H1 (cell line): Measurements from ENCODE around the gene APAF1. TPM values are rescaled to one million over a fixed set of nuclear protein-coding genes. Genes with fewer than 3 reads are reported as not detected.

ENCODE experiments used
- CTCF ChIA-PET: fragments of 300-600 bp; sonication (Branson Sonifier 250); formaldehyde crosslinking; loops from one replicate; lab custom pipeline; 2021; ENCODE audit not compliant: partially characterized antibody; lab: Charles Lee
- POLR2A ChIA-PET: fragments of 300-600 bp; sonication (Branson Sonifier 250); formaldehyde crosslinking; loops from one replicate; lab custom pipeline; 2021; ENCODE audit warnings: inconsistent platforms; ENCODE audit not compliant: partially characterized antibody; lab: Charles Lee
- DNase-seq, 2 experiments: peaks; one replicate each; pipeline versions ENCODE4 v3.0.0 to v3.0.0-alpha.2; 2010 to 2022; ENCODE audit warnings: low spot score in 2 of 2, low read depth in 1 of 2, mixed read lengths in 1 of 2
- FAIRE-seq: peaks from 2 replicates; lab custom pipeline; 2011; peaks lifted over from hg19 to GRCh38; lab: Jason Lieb, UNC
- H2AFZ ChIP-seq: 2 replicates; pipeline ENCODE4 v1.8.1; 2012; ENCODE audit warnings: low read length, inconsistent platforms
- H2AK5ac ChIP-seq: 2 replicates; pipeline ENCODE4 v1.6.1; 2013; ENCODE audit warnings: low read depth, low read length
- H2BK120ac ChIP-seq: replicated peaks from 2 replicates; pipeline ENCODE3; 2013; ENCODE audit warnings: low read depth, low read length, inconsistent platforms
- H2BK12ac ChIP-seq: 2 replicates; pipeline ENCODE4 v1.6.1; 2013; ENCODE audit warnings: low read depth, low read length
- H2BK15ac ChIP-seq: 2 replicates; pipeline ENCODE4 v1.6.1; 2013; ENCODE audit warnings: low read length
- H2BK20ac ChIP-seq: 2 replicates; pipeline ENCODE4 v1.6.1; 2013; ENCODE audit warnings: low read length
- H2BK5ac ChIP-seq: 2 replicates; pipeline ENCODE4 v1.6.1; 2013; ENCODE audit warnings: low read depth, low read length
- H3K14ac ChIP-seq: 2 replicates; pipeline ENCODE4 v1.6.1; 2013; ENCODE audit warnings: inconsistent platforms; ENCODE audit not compliant: insufficient read length
- H3K18ac ChIP-seq: 2 replicates; pipeline ENCODE4 v1.6.1; 2013; ENCODE audit warnings: low read length; ENCODE audit errors: extremely low read depth
- H3K23ac ChIP-seq: 2 replicates; pipeline ENCODE4 v1.6.1; 2013; ENCODE audit warnings: inconsistent platforms; ENCODE audit not compliant: insufficient read length
- H3K23me2 ChIP-seq: 2 replicates; pipeline ENCODE4 v1.6.1; 2013; ENCODE audit warnings: low read depth, low read length
- H3K27ac ChIP-seq: 2 replicates; pipeline ENCODE4 v1.6.1; 2011; ENCODE audit warnings: low read depth, low read length, inconsistent platforms
- H3K27me3 ChIP-seq, 4 experiments: replicated peaks in 1 of 4; 1 replicate in 1 of 4; 2 replicates in 3 of 4; pipeline versions ENCODE4 v1.6.1 to v1.8.1; 2011 to 2013; ENCODE audit warnings: low read length in 3 of 4, mild to moderate bottlenecking in 3 of 4, inconsistent platforms in 2 of 4, mixed read lengths in 2 of 4, moderate library complexity in 1 of 4; ENCODE audit not compliant: control insufficient read depth in 3 of 4, insufficient read depth in 3 of 4; ENCODE audit errors: extremely low read depth in 1 of 4
- H3K36me3 ChIP-seq, 4 experiments: 2 replicates each; pipeline versions ENCODE4 v1.6.1 to v1.8.1; 2011 to 2013; ENCODE audit warnings: mild to moderate bottlenecking in 4 of 4, low read length in 3 of 4, moderate library complexity in 2 of 4, control low read depth in 1 of 4, inconsistent platforms in 1 of 4; ENCODE audit not compliant: insufficient read depth in 4 of 4, control insufficient read depth in 2 of 4
- H3K4ac ChIP-seq: replicated peaks from 2 replicates; pipeline ENCODE3; 2013; ENCODE audit warnings: low read length, low read depth, mixed read lengths, inconsistent platforms; ENCODE audit not compliant: insufficient read length
- H3K4me1 ChIP-seq, 4 experiments: replicated peaks in 1 of 4; 1 replicate in 1 of 4; 2 replicates in 3 of 4; pipeline versions ENCODE4 v1.6.1 to v1.8.1; 2011 to 2013; ENCODE audit warnings: low read length in 3 of 4, inconsistent platforms in 2 of 4, mixed read lengths in 1 of 4; ENCODE audit not compliant: insufficient read depth in 4 of 4, control insufficient read depth in 3 of 4
- H3K4me2 ChIP-seq, 2 experiments: 2 replicates each; pipeline versions ENCODE4 v1.6.1 to v1.8.1; 2011 to 2013; ENCODE audit warnings: low read depth in 2 of 2, low read length in 2 of 2, control low read depth in 1 of 2, inconsistent platforms in 1 of 2, mild to moderate bottlenecking in 1 of 2; ENCODE audit not compliant: insufficient read depth in 1 of 2
- H3K4me3 ChIP-seq, 4 experiments: fragments of 200-600, 300-600 bp in 1 of 4; sonication (generic), shearing (Covaris generic), sonication (Bioruptor Twin) in 1 of 4; 2 replicates each; pipeline versions ENCODE4 v1.5.1 to v1.8.1; 2011 to 2016; ENCODE audit warnings: low read length in 4 of 4, low read depth in 3 of 4, control low read depth in 2 of 4, inconsistent platforms in 2 of 4, mild to moderate bottlenecking in 2 of 4, mixed read lengths in 1 of 4, moderate library complexity in 1 of 4; ENCODE audit not compliant: insufficient read depth in 2 of 4; ENCODE audit errors: extremely low read depth in 1 of 4
- H3K56ac ChIP-seq: replicated peaks from 2 replicates; pipeline ENCODE3; 2013; ENCODE audit warnings: low read depth, mild to moderate bottlenecking, mixed read lengths, low read length, inconsistent platforms; ENCODE audit not compliant: insufficient read length
- H3K79me1 ChIP-seq: 2 replicates; pipeline ENCODE4 v1.6.1; 2013; ENCODE audit warnings: low read depth, low read length, control low read depth
- H3K79me2 ChIP-seq, 2 experiments: 2 replicates each; pipeline versions ENCODE4 v1.6.1 to v1.8.1; 2012 to 2013; ENCODE audit warnings: low read length in 2 of 2, mild to moderate bottlenecking in 2 of 2, inconsistent platforms in 1 of 2; ENCODE audit not compliant: insufficient read depth in 2 of 2, control insufficient read depth in 1 of 2
- H3K9ac ChIP-seq, 4 experiments: replicated peaks in 1 of 4; 1 replicate in 1 of 4; 2 replicates in 3 of 4; pipeline versions ENCODE4 v1.6.1 to v1.8.1; 2011 to 2013; ENCODE audit warnings: low read depth in 3 of 4, low read length in 3 of 4, control low read depth in 2 of 4, mild to moderate bottlenecking in 2 of 4, moderate library complexity in 2 of 4, inconsistent platforms in 1 of 4; ENCODE audit errors: extremely low read depth in 1 of 4
- H3K9me3 ChIP-seq, 2 experiments: 2 replicates each; pipeline versions ENCODE4 v1.6.1 to v1.8.1; 2012 to 2013; ENCODE audit warnings: mild to moderate bottlenecking in 2 of 2, moderate library complexity in 2 of 2, control low read depth in 1 of 2, inconsistent platforms in 1 of 2, low read depth in 1 of 2, low read length in 1 of 2, mixed read lengths in 1 of 2; ENCODE audit not compliant: insufficient read depth in 2 of 2
- H4K20me1 ChIP-seq, 2 experiments: replicated peaks in 1 of 2; 2 replicates each; pipeline versions ENCODE3 to v1.8.1; 2011 to 2013; ENCODE audit warnings: inconsistent platforms in 2 of 2, low read length in 2 of 2, mild to moderate bottlenecking in 1 of 2; ENCODE audit not compliant: insufficient read depth in 2 of 2, control insufficient read depth in 1 of 2
- H4K5ac ChIP-seq: 2 replicates; pipeline ENCODE4 v1.6.1; 2013; ENCODE audit warnings: low read length, low read depth, mixed read lengths, inconsistent platforms; ENCODE audit not compliant: insufficient read length
- H4K8ac ChIP-seq: 2 replicates; pipeline ENCODE4 v1.8.0; 2013; ENCODE audit warnings: mild to moderate bottlenecking, moderate library complexity, low read length, inconsistent platforms; ENCODE audit not compliant: insufficient read depth; ENCODE audit errors: extremely low read depth
- H4K91ac ChIP-seq: replicated peaks from 2 replicates; pipeline ENCODE3; 2013; ENCODE audit warnings: low read length, mixed read lengths, inconsistent platforms; ENCODE audit not compliant: insufficient read length
- BRCA1 ChIP-seq: IDR thresholded peaks from 2 replicates; pipeline ENCODE4 v1.6.1; 2012; ENCODE audit warnings: low read depth, low read length, improper control_type of control experiment
- EP300 ChIP-seq, 2 experiments: IDR thresholded peaks; 1 replicate in 1 of 2; 2 replicates in 1 of 2; pipeline ENCODE4 v1.6.1; 2011 to 2012; ENCODE audit warnings: low read depth in 2 of 2, low read length in 2 of 2, mild to moderate bottlenecking in 2 of 2, borderline replicate concordance in 1 of 2, inconsistent platforms in 1 of 2, moderate library complexity in 1 of 2
- EZH2 ChIP-seq: fragments of 200-600 bp; sonication (generic); IDR thresholded peaks from 2 replicates; pipeline ENCODE4 v1.7.1; 2012; ENCODE audit warnings: low read depth, mild to moderate bottlenecking, moderate library complexity, low read length, inconsistent platforms; ENCODE audit not compliant: severe bottlenecking
- GTF2F1 ChIP-seq: IDR thresholded peaks from 2 replicates; pipeline ENCODE4 v1.6.1; 2012; ENCODE audit warnings: low read depth, low read length, improper control_type of control experiment, borderline replicate concordance
- HDAC2 ChIP-seq, 2 experiments: fragments of 300-600 bp in 1 of 2; sonication (generic) in 1 of 2; IDR thresholded peaks; 2 replicates each; pipeline ENCODE4 v1.6.1; 2011 to 2012; ENCODE audit warnings: low read depth in 2 of 2, low read length in 2 of 2, mild to moderate bottlenecking in 2 of 2, moderate library complexity in 2 of 2, borderline replicate concordance in 1 of 2, inconsistent platforms in 1 of 2
- KDM1A ChIP-seq: fragments of 200-600, 300-600 bp; sonication (generic); IDR thresholded peaks from 2 replicates; pipeline ENCODE4 v1.7.1; 2016; ENCODE audit warnings: mild to moderate bottlenecking, low read length, borderline replicate concordance
- KDM5A ChIP-seq: fragments of 200-600 bp; IDR thresholded peaks from 2 replicates; pipeline ENCODE4 v1.7.1; 2012; ENCODE audit warnings: mild to moderate bottlenecking, low read length, inconsistent platforms, mixed read lengths
- MAFK ChIP-seq: IDR thresholded peaks from 2 replicates; pipeline ENCODE4 v1.6.1; 2012; ENCODE audit warnings: low read depth, mild to moderate bottlenecking, improper control_type of control experiment, low read length
- MAX ChIP-seq: IDR thresholded peaks from 2 replicates; pipeline ENCODE4 v1.6.1; 2012; ENCODE audit warnings: inconsistent platforms
- NRF1 ChIP-seq: IDR thresholded peaks from 2 replicates; pipeline ENCODE4 v1.6.1; 2011; ENCODE audit warnings: mild to moderate bottlenecking, low read depth, low read length, improper control_type of control experiment
- SP1 ChIP-seq: IDR thresholded peaks from 2 replicates; pipeline ENCODE4 v1.6.1; 2011; ENCODE audit warnings: low read depth, low read length
- YY1 ChIP-seq: IDR thresholded peaks from 2 replicates; pipeline ENCODE4 v1.6.1; 2011; ENCODE audit warnings: low read depth, mild to moderate bottlenecking, low read length
- polyA plus RNA-seq, 7 experiments: library from polyadenylated mRNA; depleted of rRNA in 3 of 7; stranded (reverse) in 5 of 7; unstranded in 2 of 7; fragments of >200 nt in 5 of 7; fragments of 200-250 nt in 2 of 7; gene quantifications; 1 replicate in 5 of 7; 2 replicates in 1 of 7; 4 replicates in 1 of 7; pipeline versions ENCODE4 v1.2.1 to v1.2.3, GENCODE V29; 2011 to 2013; ENCODE audit warnings: missing spikeins in 2 of 7, mixed read lengths in 2 of 7
- total RNA-seq: library from RNA; stranded (reverse); fragmentation: NEBNext Ultra II Directional; extraction: Animal tissue kit (Norgen Biotek cat#: 25700); gene quantifications from 2 replicates; pipeline ENCODE4 v1.2.1, GENCODE V29; 2021
- TF ChIP-seq, protein P1 (sequence below): IDR thresholded peaks from 2 replicates; pipeline ENCODE4 v1.6.1; 2012; ENCODE audit warnings: inconsistent platforms

Gene APAF1
- total and polyA plus RNA-seq, 2 of the 8 experiments (the other 6 are each of a cell fraction or from before 2014, with no cell fraction given), result 4.7 to 22.6 TPM

GRCh38 chr12:98651328-98651727, 6.2 kb downstream of the APAF1 start:
- Histone ChIP-seq H4K8ac (no peak overlapping the region), H3K27ac (no peak overlapping the region), H3K23ac (no peak overlapping the region), H3K79me2 (peaks cover 0 to 6% of the 10 kb centered on the region in 2 experiments; a peak in 1 of 4 replicates), H2AK5ac (no peak overlapping the region), H3K4me1 (no peaks in the 10 kb centered on the region; a peak in 1 of 7 replicates), H3K79me1 (no peaks in the 10 kb centered on the region), H3K9me3 (no peaks in the 10 kb centered on the region), H3K27me3 (no peaks in the 10 kb centered on the region), H3K56ac (no peak overlapping the region), H2BK12ac (no peak overlapping the region), H2BK20ac (no peak overlapping the region), H3K4me2 (no peak overlapping the region), H2BK5ac (no peak overlapping the region), H3K9ac (no peak overlapping the region), H4K5ac (no peak overlapping the region), H3K23me2 (no peaks in the 10 kb centered on the region), H3K4ac (no peak overlapping the region), H3K36me3 (peaks cover 4 to 19% (median 6%) of the 10 kb centered on the region in 4 experiments; a peak in 7 of 8 replicates), H2BK120ac (no peak overlapping the region), H3K18ac (no peak overlapping the region), H2BK15ac (no peak overlapping the region), H2AFZ (no peak overlapping the region), H4K91ac (no peak overlapping the region), H3K4me3 (no peak overlapping the region), H4K20me1 (no peaks in the 10 kb centered on the region), H3K14ac (no peak overlapping the region)
- CTCF ChIA-PET, result interaction anchor here (0.6 to 3.2 kb wide), 11 partner anchors 14 to 239 kb away, joined by 3 to 20 read pairs (median 4); no protein-coding TSS in a partner anchor
- POLR2A ChIA-PET, result interaction anchor here (0.6 to 1.1 kb wide), 2 partner anchors 8 to 13 kb away, joined by 3 read pairs; no protein-coding TSS in a partner anchor
- FAIRE-seq (no peak), DNase-seq (no peak)
- TF ChIP-seq EZH2 (no peak), EP300 (IDR thresholded peaks at IDR 0.05; ENCODE audit: borderline replicate concordance in 1 of 2, low read depth in 2 of 2, low read length in 2 of 2) (no peak), SP1 (no peak), BRCA1 (no peak), KDM1A (no peak), MAX (no peak), KDM5A (no peak), YY1 (no peak), NRF1 (no peak), GTF2F1 (no peak), HDAC2 (IDR thresholded peaks at IDR 0.05; ENCODE audit: borderline replicate concordance in 1 of 2, low read depth in 2 of 2, low read length in 2 of 2) (no peak), MAFK (no peak)
- TF ChIP-seq, protein P1, sequence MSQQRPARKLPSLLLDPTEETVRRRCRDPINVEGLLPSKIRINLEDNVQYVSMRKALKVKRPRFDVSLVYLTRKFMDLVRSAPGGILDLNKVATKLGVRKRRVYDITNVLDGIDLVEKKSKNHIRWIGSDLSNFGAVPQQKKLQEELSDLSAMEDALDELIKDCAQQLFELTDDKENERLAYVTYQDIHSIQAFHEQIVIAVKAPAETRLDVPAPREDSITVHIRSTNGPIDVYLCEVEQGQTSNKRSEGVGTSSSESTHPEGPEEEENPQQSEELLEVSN, result no peak
